ENCODE results near the gene AMZ2.
A peak's percentile ranks its signal among the peaks of the same experiment; 100 is the strongest.

Gene AMZ2

DNA sequence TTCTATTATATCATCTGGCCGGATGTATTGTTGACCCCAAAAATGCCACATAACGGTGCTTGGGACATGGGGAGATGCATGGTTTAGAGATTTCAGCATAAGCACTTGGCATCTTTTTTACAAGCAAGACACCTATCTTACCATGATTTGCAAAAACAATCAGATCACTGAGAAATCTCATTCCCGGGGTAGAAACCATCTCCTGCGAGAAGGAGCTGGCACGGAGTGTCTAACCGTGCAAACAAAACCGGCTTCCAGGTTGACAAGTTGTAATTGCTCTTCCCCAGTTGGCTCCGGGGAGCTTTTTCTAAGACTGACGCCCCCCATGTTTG lies 42.1 kb downstream of the AMZ2 start:
- Histone ChIP-seq H3K4me3 (ENCODE audit: low read depth, low read length, poor library complexity, severe bottlenecking) (peak overlapping the region; percentile 99), H3K4me2 (ENCODE audit: low read length) (peak overlapping the region; percentile 81), H3K9me2 (ENCODE audit: low read depth, low read length) (no peaks in the 10 kb centered on the region), H3K79me2 (ENCODE audit: insufficient read depth, low read length) (peaks cover 60% of the 10 kb centered on the region), H3K4me1 (ENCODE audit: insufficient read depth, low read length, severe bottlenecking) (peaks cover 62% of the 10 kb centered on the region), H3K36me3 (ENCODE audit: insufficient read depth, low read length) (peaks cover 44% of the 10 kb centered on the region), H2AFZ (ENCODE audit: low read length) (no peak overlapping the region), H4K20me1 (ENCODE audit: insufficient read depth, low read length) (no peaks in the 10 kb centered on the region), H3F3A (ENCODE audit: insufficient read depth, low read length) (0 out of 2 replicates have a peak, but pooled peaks cover 7% of the 10 kb centered on the region), H3K9ac (ENCODE audit: low read length) (peak overlapping the region; percentile 100), H3K27me3 (ENCODE audit: insufficient read depth, low read length) (no peaks in the 10 kb centered on the region), H3K9me3 (ENCODE audit: low read length) (no peaks in the 10 kb centered on the region), H3K27ac (ENCODE audit: low read depth, low read length, poor library complexity, severe bottlenecking) (peak overlapping the region; percentile 98)
- no peak for TF ChIP-seq EZH2 (IDR thresholded peaks at IDR 0.05; ENCODE audit: borderline replicate concordance, low read length)
- TF ChIP-seq, protein P1, sequence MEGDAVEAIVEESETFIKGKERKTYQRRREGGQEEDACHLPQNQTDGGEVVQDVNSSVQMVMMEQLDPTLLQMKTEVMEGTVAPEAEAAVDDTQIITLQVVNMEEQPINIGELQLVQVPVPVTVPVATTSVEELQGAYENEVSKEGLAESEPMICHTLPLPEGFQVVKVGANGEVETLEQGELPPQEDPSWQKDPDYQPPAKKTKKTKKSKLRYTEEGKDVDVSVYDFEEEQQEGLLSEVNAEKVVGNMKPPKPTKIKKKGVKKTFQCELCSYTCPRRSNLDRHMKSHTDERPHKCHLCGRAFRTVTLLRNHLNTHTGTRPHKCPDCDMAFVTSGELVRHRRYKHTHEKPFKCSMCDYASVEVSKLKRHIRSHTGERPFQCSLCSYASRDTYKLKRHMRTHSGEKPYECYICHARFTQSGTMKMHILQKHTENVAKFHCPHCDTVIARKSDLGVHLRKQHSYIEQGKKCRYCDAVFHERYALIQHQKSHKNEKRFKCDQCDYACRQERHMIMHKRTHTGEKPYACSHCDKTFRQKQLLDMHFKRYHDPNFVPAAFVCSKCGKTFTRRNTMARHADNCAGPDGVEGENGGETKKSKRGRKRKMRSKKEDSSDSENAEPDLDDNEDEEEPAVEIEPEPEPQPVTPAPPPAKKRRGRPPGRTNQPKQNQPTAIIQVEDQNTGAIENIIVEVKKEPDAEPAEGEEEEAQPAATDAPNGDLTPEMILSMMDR (IDR thresholded peaks at IDR 0.05; ENCODE audit: low read length): no peak

DNA sequence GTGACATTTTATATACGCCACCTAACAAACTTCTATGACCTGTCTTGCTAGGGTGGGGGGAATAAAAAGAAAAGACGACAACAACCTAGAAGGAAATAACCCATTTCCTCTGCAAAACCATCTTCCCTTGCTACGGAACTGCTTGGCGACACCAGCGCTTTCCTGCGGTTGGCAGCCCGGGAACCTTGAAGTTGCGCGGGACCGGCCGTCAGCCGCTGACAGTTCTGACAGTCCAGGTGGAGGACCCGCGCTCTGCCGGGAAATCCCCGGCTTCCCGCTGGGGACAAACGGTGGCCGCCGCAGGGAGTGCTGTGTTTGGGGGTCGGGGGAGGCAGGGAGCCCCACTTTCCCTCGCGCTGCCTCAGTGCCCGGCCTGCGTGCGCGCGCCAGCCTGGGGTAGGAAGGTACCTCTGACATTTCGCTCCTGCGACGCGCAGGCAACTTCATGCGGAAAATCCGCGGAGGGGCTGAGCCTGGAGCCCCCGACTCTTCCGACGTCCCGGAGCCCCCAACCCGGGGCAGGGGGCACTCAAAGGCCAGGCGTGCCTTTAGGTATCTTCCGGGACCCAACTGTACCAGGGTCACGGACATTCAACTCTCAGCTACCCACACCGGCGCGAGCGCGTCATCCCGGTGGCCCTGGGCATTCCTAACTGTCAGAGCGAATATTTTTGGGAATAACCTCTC lies 42.6 kb downstream of the AMZ2 start:
- no peaks in the 10 kb centered on the region for H3K27me3 ChIP-seq (ENCODE audit: insufficient read depth, low read length)
- peaks cover 55% of the 10 kb centered on the region for H3K79me2 ChIP-seq (ENCODE audit: insufficient read depth, low read length)
- H3K4me2 ChIP-seq (ENCODE audit: low read length): peak overlapping the region; percentile 81
- H3K27ac ChIP-seq (ENCODE audit: low read depth, low read length, poor library complexity, severe bottlenecking): peak overlapping the region; percentile 98
- H2AFZ ChIP-seq (ENCODE audit: low read length): no peak overlapping the region
- peak overlapping the region; percentile 100 for H3K9ac ChIP-seq (ENCODE audit: low read length)
- H4K20me1 ChIP-seq (ENCODE audit: insufficient read depth, low read length): no peaks in the 10 kb centered on the region
- H3K9me2 ChIP-seq (ENCODE audit: low read depth, low read length): no peaks in the 10 kb centered on the region
- 0 out of 2 replicates have a peak, but pooled peaks cover 7% of the 10 kb centered on the region for H3F3A ChIP-seq (ENCODE audit: insufficient read depth, low read length)
- no peaks in the 10 kb centered on the region for H3K9me3 ChIP-seq (ENCODE audit: low read length)
- peak overlapping the region; percentile 99 for H3K4me3 ChIP-seq (ENCODE audit: low read depth, low read length, poor library complexity, severe bottlenecking)
- H3K36me3 ChIP-seq (ENCODE audit: insufficient read depth, low read length): peaks cover 39% of the 10 kb centered on the region
- TF ChIP-seq, protein P1 (IDR thresholded peaks at IDR 0.05; ENCODE audit: low read length): no peak
- TF ChIP-seq EZH2 (IDR thresholded peaks at IDR 0.05; ENCODE audit: borderline replicate concordance, low read length): no peak
- peaks cover 59% of the 10 kb centered on the region for H3K4me1 ChIP-seq (ENCODE audit: insufficient read depth, low read length, severe bottlenecking)

DNA sequence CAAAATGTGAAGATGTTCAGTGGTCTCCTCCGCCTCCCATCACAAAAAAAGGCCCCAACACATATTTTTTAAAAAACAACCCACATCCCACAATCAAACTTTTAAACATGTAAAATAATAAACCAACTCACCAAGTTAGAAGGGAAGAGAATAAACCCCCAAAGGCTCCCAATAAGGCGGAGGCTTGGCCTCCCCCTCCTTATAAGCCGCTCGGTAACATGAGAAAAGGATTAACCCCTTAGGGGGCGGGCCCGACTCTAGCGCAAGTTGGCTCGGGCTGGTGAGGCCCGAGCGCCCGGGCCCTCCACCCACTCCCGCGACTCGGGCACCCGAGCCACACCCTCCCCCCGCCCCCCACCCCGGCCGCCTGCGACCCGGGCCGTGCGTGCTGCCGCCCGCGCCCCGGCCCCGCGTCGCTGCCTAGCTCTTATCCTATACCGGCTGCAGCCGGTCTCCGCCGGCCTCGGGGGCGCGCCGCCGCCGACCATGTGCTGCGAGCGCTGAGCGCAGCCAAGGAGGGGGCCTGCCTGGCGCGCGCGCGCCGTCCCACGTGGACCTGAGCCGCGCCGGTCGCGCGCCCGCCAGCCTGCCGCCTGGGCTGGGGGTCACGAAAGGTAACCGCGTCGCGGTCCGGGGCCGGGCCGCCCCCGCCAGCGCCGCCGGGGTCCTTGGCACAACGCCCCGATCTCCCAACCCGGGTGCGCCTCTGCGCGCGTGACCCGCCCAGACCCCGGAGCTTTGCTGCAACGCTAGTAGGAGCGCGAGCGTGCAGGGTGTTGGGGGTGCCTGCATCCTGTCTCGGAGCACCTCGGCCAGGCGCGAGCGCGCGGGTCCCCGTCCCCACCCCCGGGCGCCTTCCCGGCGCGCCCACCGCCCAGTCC lies 43.4 kb downstream of the AMZ2 start, which contains the start of the genes ARSG and SLC16A6:
Gene ARSG, plus strand, starts transcription at position 541 of the 881 bp plus-strand sequence. CDS start 15,999 bp downstream, outside the sequence.
Gene SLC16A6, minus strand, starts transcription at position 173 of the 881 bp plus-strand sequence. CDS start 12,807 bp downstream, outside the sequence.
- peaks cover 47% of the 10 kb centered on the region for H3K79me2 ChIP-seq (ENCODE audit: insufficient read depth, low read length)
- no peaks in the 10 kb centered on the region for H3K9me3 ChIP-seq (ENCODE audit: low read length)
- H3K9me2 ChIP-seq (ENCODE audit: low read depth, low read length): no peaks in the 10 kb centered on the region
- H3K36me3 ChIP-seq (ENCODE audit: insufficient read depth, low read length): peaks cover 31% of the 10 kb centered on the region
- peak within 1 kb of the TSS; percentile 100 for H3K9ac ChIP-seq (ENCODE audit: low read length)
- H4K20me1 ChIP-seq (ENCODE audit: insufficient read depth, low read length): no peaks in the 10 kb centered on the region
- peak within 1 kb of the TSS; percentile 83 for H3K4me2 ChIP-seq (ENCODE audit: low read length)
- H3F3A ChIP-seq (ENCODE audit: insufficient read depth, low read length): 0 out of 2 replicates have a peak, but pooled peaks cover 7% of the 10 kb centered on the region
- no peak within 1 kb of the TSS for H2AFZ ChIP-seq (ENCODE audit: low read length)
- H3K4me3 ChIP-seq (ENCODE audit: low read depth, low read length, poor library complexity, severe bottlenecking): peak within 1 kb of the TSS; percentile 99
- TF ChIP-seq, protein P1 (IDR thresholded peaks at IDR 0.05; ENCODE audit: low read length): no peak
- no peak for TF ChIP-seq EZH2 (IDR thresholded peaks at IDR 0.05; ENCODE audit: borderline replicate concordance, low read length)
- H3K27me3 ChIP-seq (ENCODE audit: insufficient read depth, low read length): no peaks in the 10 kb centered on the region
- peaks cover 61% of the 10 kb centered on the region for H3K4me1 ChIP-seq (ENCODE audit: insufficient read depth, low read length, severe bottlenecking)
- H3K27ac ChIP-seq (ENCODE audit: low read depth, low read length, poor library complexity, severe bottlenecking): peak within 1 kb of the TSS; percentile 98

All from OCI-LY1 (cell line).